ENCODE measurements around the gene FHOD3. TPM values are rescaled to one million over a fixed set of nuclear protein-coding genes. Genes with fewer than 3 reads are reported as not detected.

FHOD3 gene
- total and polyA plus RNA-seq, 2 of the 4 experiments (the other 2 are of a cell fraction), result 14.6 to 16.0 TPM

- DNase-seq (no peak), ATAC-seq (ENCODE audit: low read depth) (no peak)
- Histone ChIP-seq H3K79me1 (ENCODE audit: low read depth in 1 of 2, low read length in 2 of 2) (no peaks in the 10 kb centered on the region), H3K4me3 (ENCODE audit: insufficient read depth, low read depth, low read length) (no peak overlapping the region), H3K9me3 (ENCODE audit: control insufficient read depth, insufficient read depth, low read length) (no peaks in the 10 kb centered on the region), H3K9me1 (ENCODE audit: insufficient read depth, low read length) (peaks cover 17% of the 10 kb centered on the region), H3K14ac (replicated peaks; ENCODE audit: low read depth, low read length) (0 out of 2 replicates have a peak overlapping the region, but pooled peaks have one; percentile 21), H3K4ac (ENCODE audit: low read depth, low read length) (no peak overlapping the region), H3K36me3 (ENCODE audit: control insufficient read depth, insufficient read depth, low read length) (0 out of 2 replicates have a peak, but pooled peaks cover 2% of the 10 kb centered on the region), H4K20me1 (ENCODE audit: insufficient read depth, low read length) (no peaks in the 10 kb centered on the region), H3K27me3 (ENCODE audit: control insufficient read depth, insufficient read depth, low read length) (no peaks in the 10 kb centered on the region), H4K5ac (ENCODE audit: low read depth, low read length) (no peak overlapping the region), H2AFZ (replicated peaks; ENCODE audit: low read length, poor library complexity) (peak overlapping the region; percentile 25), H3K56ac (ENCODE audit: extremely low read depth, insufficient read depth, low read length) (no peak overlapping the region), H2BK20ac (ENCODE audit: low read depth, low read length) (no peak overlapping the region; the same call in 1 of the 2 replicates), H2BK120ac (ENCODE audit: low read depth, low read length) (no peak overlapping the region), H3K9ac (ENCODE audit: low read depth, low read length) (no peak overlapping the region), H2AK5ac (ENCODE audit: low read depth, low read length) (no peak overlapping the region; the same call in 1 of the 2 replicates), H2AK9ac (replicated peaks; ENCODE audit: low read depth, low read length, poor library complexity) (no peak overlapping the region), H3K23ac (ENCODE audit: low read depth, low read length) (no peak overlapping the region), H3K18ac (ENCODE audit: low read depth, low read length) (no peak overlapping the region), H2BK15ac (ENCODE audit: low read depth, low read length) (no peak overlapping the region), H2BK5ac (ENCODE audit: low read depth, low read length, poor library complexity, severe bottlenecking) (no peak overlapping the region), H4K91ac (ENCODE audit: insufficient read depth, low read depth, low read length) (no peak overlapping the region), H3K4me2 (ENCODE audit: low read depth, low read length) (no peak overlapping the region), H4K8ac (ENCODE audit: low read depth in 2 of 2, low read length in 2 of 2) (no peak overlapping the region), H3K27ac (ENCODE audit: insufficient read depth, low read length) (no peak overlapping the region), H3K4me1 (ENCODE audit: control insufficient read depth, insufficient read depth, low read length) (peaks cover 14% of the 10 kb centered on the region)
- in situ Hi-C loops (cut with MboI; ENCODE audit: low sequenced_read_pairs) (no loop called here), intact Hi-C loops (cut with micrococcal nuclease) (no loop called here), dilution Hi-C loops (cut with HindIII; ENCODE audit: low sequenced_read_pairs, unreplicated experiment) (no loop called here)
- no CpG with 5 or more reads among the region's 6 CpGs for WGBS, 2 experiments (ENCODE audit: extremely low coverage in 2 of 2, insufficient read length in 1 of 2)
- CTCF ChIA-PET, result no interaction called here
- TF ChIP-seq MAFK (IDR thresholded peaks at IDR 0.05; ENCODE audit: low read depth, low read length) (no peak), CTCF (conservative IDR thresholded peaks at IDR 0.05; ENCODE audit: low read depth, low read length) (0 out of 2 replicates have a peak, but pooled peaks have one; percentile 8), NFE2L2 (IDR thresholded peaks at IDR 0.05; ENCODE audit: low read depth, low read length) (no peak), ELK1 (IDR thresholded peaks at IDR 0.05; ENCODE audit: borderline replicate concordance, low read depth, low read length) (no peak)
- POLR2A ChIA-PET (ENCODE audit: unreplicated experiment), result no interaction called here
- BruUV-seq (replicated peaks), result no TSS peak
Observed at GRCh38 chr18:36769611-36770314, 472.2 kb downstream of the FHOD3 start.

Measured in IMR-90 (cell line).